Motor neuron (in vitro differentiated cells): Measurements from ENCODE around the gene B4GALNT4. TPM values are rescaled to one million over a fixed set of nuclear protein-coding genes. Genes with fewer than 3 reads are reported as not detected.
A peak's percentile ranks its signal among the peaks of the same experiment; 100 is the strongest.

ENCODE experiments used
- ATAC-seq, 8 experiments: fragments of 200-7000 bp; cut with Tn5 transposase; replicated peaks in 6 of 8; 2 replicates each; pipeline ENCODE4 v1.8.0; 2021; ENCODE audit warnings: mild to moderate bottlenecking in 8 of 8, moderate library complexity in 8 of 8
- H3K27ac ChIP-seq, 2 donors: fragments of 250-450 bp; sonication (Bioruptor Pico); 2 replicates each; pipeline ENCODE4 v1.9.0; 2021; ENCODE audit warnings: antibody characterized with exemption in 2 of 2, mild to moderate bottlenecking in 2 of 2, moderate library complexity in 1 of 2
- H3K4me1 ChIP-seq, 2 donors: fragments of 250-450 bp; sonication (Bioruptor Pico); replicated peaks in 1 of 2; 2 replicates each; pipeline ENCODE4 v1.6.1; 2021; ENCODE audit warnings: antibody characterized with exemption in 2 of 2, mild to moderate bottlenecking in 2 of 2, moderate library complexity in 1 of 2
- H3K4me3 ChIP-seq, 5 donors: fragments of 250-450 bp; sonication (Bioruptor Pico); 2 replicates each; pipeline ENCODE4 v1.9.0; 2021; ENCODE audit warnings: antibody characterized with exemption in 5 of 5, mild to moderate bottlenecking in 5 of 5, moderate library complexity in 4 of 5
- WGBS, 10 experiments: fragments of 450-650 bp; shearing (Covaris generic); methylation state at CpG; one replicate each; pipeline ENCODE4 v1.0.0; 2022; 5-methylcytosine and 5-hydroxymethylcytosine counted together
- in situ Hi-C, 9 experiments: fragments of 400-800 bp; cut with MboI; loops; one replicate each; pipeline ENCODE4 v1.15.0; 2021; ENCODE audit warnings: low sequenced_read_pairs in 9 of 9, low pct_unique_long_range_greater_than_20kb in 2 of 9; ENCODE audit not compliant: unreplicated experiment in 9 of 9
- total RNA-seq, 8 experiments: library from RNA; unstranded; fragments of 300-600 nt; gene quantifications; 2 replicates each; pipeline versions ENCODE4 v1.2.3 to v1.2.4, GENCODE V29; 2022

B4GALNT4 gene
- total RNA-seq, 8 experiments from 2014 or later, result 9.7 to 103 (median 70.9) TPM

DNA sequence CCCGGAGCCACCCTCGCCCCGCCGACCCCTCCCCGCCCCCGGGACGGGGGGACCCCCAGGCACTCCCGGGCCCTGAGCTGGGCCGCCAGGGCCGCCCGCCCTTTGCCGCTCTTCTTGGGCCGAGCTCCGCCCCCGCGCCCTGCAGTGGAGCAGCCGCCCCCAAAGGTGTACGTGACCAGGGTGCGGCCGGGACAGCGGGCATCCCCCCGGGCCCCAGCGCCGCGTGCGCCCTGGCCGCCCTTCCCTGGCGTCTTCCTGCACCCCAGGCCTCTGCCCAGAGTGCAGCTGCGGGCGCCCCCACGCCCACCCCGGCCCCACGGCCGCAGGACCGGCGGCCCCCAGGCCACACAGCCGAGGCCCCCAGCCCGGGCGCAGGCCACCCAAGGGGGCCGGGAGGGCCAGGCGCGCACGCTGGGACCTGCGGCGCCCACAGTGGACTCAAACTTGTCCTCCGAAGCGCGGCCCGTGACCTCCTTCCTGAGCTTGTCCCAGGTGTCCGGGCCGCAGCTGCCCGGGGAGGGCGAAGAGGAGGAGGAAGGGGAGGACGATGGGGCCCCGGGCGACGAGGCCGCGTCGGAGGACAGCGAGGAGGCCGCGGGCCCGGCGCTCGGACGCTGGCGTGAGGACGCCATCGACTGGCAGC lies 7.4 kb downstream of the B4GALNT4 start:
- Histone ChIP-seq H3K4me1 (no peaks in the 10 kb centered on the region), H3K27ac (no peak overlapping the region), H3K4me3 (no peak overlapping the region)
- WGBS, 10 experiments, result 80% methylated on average over 1 of the region's 70 CpGs; no CpG with 5 or more reads in 9 of the 10 experiments
- ATAC-seq, result peak in 3 of 8 experiments; percentile 2 to 5 (median 3)
- in situ Hi-C loops, result no loop called here

DNA sequence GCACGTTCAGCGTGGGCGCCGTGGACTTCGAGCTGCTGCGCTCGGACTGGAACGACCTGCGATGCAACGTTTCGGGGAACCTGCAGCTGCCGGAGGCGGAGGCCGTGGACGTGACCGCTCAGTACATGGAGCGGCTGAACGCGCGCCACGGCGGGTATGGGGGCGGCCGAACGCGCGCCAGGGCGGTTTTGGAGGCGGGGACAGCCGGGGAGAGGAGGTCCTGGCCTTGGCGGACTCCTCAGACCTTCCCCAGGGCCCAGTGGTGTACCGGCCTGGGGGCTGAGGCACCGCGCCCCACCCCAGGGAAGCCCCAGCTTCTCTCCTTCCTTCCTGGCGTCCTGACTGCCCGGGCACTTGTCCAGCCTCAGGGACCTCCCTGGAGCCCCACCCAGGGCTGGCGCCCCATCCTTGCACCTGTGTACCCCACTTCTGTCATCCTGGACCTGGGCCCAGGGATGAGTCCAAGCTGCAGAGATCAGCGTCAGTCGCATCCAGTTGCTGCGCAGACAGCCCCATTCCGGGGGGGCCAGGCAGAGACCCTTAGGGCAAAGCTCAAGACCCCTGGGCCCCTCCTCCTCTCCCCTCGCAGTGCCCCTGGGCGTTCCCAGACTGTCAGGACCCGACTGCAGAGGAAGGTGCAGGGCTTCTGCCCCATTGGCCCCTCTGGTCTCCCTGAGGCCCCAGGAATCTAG lies 8.0 kb downstream of the B4GALNT4 start:
- in situ Hi-C loops, result no loop called here
- WGBS, 10 experiments, result 80% methylated on average over 1 of the region's 44 CpGs; no CpG with 5 or more reads in 9 of the 10 experiments
- Histone ChIP-seq H3K4me3 (no peak overlapping the region), H3K4me1 (no peaks in the 10 kb centered on the region), H3K27ac (no peak overlapping the region)
- ATAC-seq, result no peak

- 76 to 100% (median 89%) methylated on average over 3 to 10 of the region's 11 CpGs; no CpG with 5 or more reads in 3 of the 10 experiments for WGBS, 10 experiments
- no peak overlapping the region for H3K27ac ChIP-seq
- no peaks in the 10 kb centered on the region for H3K4me1 ChIP-seq
- no peak for ATAC-seq
- H3K4me3 ChIP-seq, result no peak overlapping the region
- in situ Hi-C loops, result no loop called here
Measured at GRCh38 chr11:377883-378500, 8.7 kb downstream of the B4GALNT4 start.

DNA sequence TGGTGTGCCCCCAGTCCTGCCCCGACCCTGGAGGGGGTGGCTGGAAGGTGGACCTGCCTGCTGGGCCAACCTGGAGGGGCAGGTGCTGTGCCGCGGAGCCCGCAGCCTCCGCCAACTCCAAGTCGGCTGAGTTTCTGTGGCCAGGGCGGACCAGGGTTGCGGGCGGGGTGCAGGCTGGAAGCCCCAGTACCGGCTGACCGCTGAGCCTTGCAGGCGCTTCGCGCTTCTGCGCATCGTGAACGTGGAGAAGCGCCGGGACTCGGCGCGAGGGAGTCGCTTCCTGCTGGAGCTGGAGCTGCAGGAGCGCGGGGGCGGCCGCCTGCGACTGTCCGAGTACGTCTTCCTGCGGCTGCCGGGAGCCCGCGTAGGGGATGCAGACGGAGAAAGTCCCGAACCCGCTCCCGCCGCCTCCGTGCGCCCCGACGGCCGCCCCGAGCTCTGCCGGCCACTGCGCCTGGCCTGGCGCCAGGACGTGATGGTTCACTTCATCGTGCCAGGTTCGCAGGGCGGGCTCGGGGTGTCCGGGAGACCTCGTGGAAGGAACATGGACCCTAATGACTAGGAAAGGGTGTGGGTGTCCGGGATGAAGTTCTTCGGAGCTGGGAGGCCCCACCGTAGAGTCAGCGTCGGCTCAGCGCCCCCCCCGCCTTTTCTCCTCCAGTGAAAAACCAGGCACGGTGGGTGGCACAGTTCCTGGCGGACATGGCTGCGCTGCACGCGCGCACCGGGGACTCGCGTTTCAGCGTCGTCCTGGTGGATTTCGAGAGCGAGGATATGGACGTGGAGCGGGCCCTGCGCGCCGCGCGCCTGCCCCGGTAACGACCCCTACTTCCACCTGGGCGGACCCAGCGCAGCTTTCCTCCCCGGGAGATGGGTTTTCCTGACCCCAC lies 10.2 kb downstream of the B4GALNT4 start:
- no peak overlapping the region for H3K4me3 ChIP-seq
- in situ Hi-C loops, result no loop called here
- 80 to 100% (median 96%) methylated on average over 1 to 19 of the region's 87 CpGs; no CpG with 5 or more reads in 4 of the 10 experiments for WGBS, 10 experiments
- no peak for ATAC-seq
- H3K4me1 ChIP-seq, result no peaks in the 10 kb centered on the region
- no peak overlapping the region for H3K27ac ChIP-seq

GRCh38 chr11:380095-380480 lies 10.8 kb downstream of the B4GALNT4 start:
- no peaks in the 10 kb centered on the region for H3K4me1 ChIP-seq
- no peak for ATAC-seq
- no peak overlapping the region for H3K4me3 ChIP-seq
- WGBS, 10 experiments, result 60% methylated on average over 2 of the region's 35 CpGs; no CpG with 5 or more reads in 9 of the 10 experiments
- H3K27ac ChIP-seq, result no peak overlapping the region
- in situ Hi-C loops, result no loop called here

GRCh38 chr11:380491-380890 lies 11.2 kb downstream of the B4GALNT4 start:
- WGBS, 10 experiments, result 61 to 100% (median 92%) methylated on average over 2 to 6 of the region's 23 CpGs; no CpG with 5 or more reads in 7 of the 10 experiments
- ATAC-seq, result no peak
- no peaks in the 10 kb centered on the region for H3K4me1 ChIP-seq
- H3K4me3 ChIP-seq, result no peak overlapping the region
- in situ Hi-C loops, result no loop called here
- no peak overlapping the region for H3K27ac ChIP-seq

- no CpG with 5 or more reads among the region's 14 CpGs for WGBS, 10 experiments
Measured at GRCh38 chr11:380996-381395, 11.7 kb downstream of the B4GALNT4 start.

GRCh38 chr11:381501-382072 lies 12.3 kb downstream of the B4GALNT4 start:
- no peak for ATAC-seq
- H3K27ac ChIP-seq, result no peak overlapping the region
- WGBS, 10 experiments, result 100% methylated on average over 1 to 5 of the region's 35 CpGs; no CpG with 5 or more reads in 7 of the 10 experiments
- H3K4me1 ChIP-seq, result no peaks in the 10 kb centered on the region
- in situ Hi-C loops, result no loop called here
- no peak overlapping the region for H3K4me3 ChIP-seq

More at GRCh38 chr11:380996-381395, 11.7 kb downstream of the B4GALNT4 start:
- no peak overlapping the region for H3K4me3 ChIP-seq
- H3K4me1 ChIP-seq, result no peaks in the 10 kb centered on the region
- in situ Hi-C loops, result no loop called here
- peak in 1 of 8 experiments; percentile 1 for ATAC-seq
- no peak overlapping the region for H3K27ac ChIP-seq

GRCh38 chr11:382081-382629 lies 12.9 kb downstream of the B4GALNT4 start:
- no peak overlapping the region for H3K4me3 ChIP-seq
- H3K4me1 ChIP-seq, result no peaks in the 10 kb centered on the region
- ATAC-seq, result no peak
- no peak overlapping the region for H3K27ac ChIP-seq
- in situ Hi-C loops, result no loop called here
- 65 to 92% (median 88%) methylated on average over 2 to 7 of the region's 11 CpGs; no CpG with 5 or more reads in 5 of the 10 experiments for WGBS, 10 experiments

DNA sequence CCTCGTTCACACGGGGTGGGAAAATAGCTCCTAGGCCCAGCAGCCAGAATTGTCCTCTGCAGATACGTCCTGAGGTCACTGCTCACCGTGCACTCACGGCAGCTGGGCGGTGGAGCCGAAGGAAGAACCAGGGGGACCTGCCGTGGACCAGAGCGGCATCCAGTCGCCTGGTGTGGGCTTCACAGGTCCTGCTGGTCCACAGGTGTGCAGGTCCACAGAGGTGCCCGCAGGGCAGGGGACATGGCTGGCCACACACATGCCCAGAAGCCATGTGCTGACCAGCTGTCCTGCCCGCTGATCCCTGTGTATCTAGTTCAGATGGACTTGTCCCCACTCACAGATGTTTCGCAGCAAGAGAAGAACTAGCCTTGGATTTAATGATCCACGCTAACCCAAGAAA lies 14.1 kb downstream of the B4GALNT4 start:
- in situ Hi-C loops, result no loop called here
- ATAC-seq, result peak in 1 of 8 experiments; percentile 19
- H3K4me1 ChIP-seq, result no peaks in the 10 kb centered on the region
- no peak overlapping the region for H3K27ac ChIP-seq
- H3K4me3 ChIP-seq, result no peak overlapping the region
- WGBS, 10 experiments, result 0 to 100% (median 84%) methylated on average over 1 to 7 of the region's 14 CpGs; no CpG with 5 or more reads in 4 of the 10 experiments

- 100% methylated on average over 5 of the region's 16 CpGs; no CpG with 5 or more reads in 9 of the 10 experiments for WGBS, 10 experiments
- H3K4me3 ChIP-seq, result no peak overlapping the region
- H3K27ac ChIP-seq, result no peak overlapping the region
- in situ Hi-C loops, result no loop called here
- no peaks in the 10 kb centered on the region for H3K4me1 ChIP-seq
- ATAC-seq, result no peak
Measured at GRCh38 chr11:384511-384910, 15.2 kb downstream of the B4GALNT4 start.

DNA sequence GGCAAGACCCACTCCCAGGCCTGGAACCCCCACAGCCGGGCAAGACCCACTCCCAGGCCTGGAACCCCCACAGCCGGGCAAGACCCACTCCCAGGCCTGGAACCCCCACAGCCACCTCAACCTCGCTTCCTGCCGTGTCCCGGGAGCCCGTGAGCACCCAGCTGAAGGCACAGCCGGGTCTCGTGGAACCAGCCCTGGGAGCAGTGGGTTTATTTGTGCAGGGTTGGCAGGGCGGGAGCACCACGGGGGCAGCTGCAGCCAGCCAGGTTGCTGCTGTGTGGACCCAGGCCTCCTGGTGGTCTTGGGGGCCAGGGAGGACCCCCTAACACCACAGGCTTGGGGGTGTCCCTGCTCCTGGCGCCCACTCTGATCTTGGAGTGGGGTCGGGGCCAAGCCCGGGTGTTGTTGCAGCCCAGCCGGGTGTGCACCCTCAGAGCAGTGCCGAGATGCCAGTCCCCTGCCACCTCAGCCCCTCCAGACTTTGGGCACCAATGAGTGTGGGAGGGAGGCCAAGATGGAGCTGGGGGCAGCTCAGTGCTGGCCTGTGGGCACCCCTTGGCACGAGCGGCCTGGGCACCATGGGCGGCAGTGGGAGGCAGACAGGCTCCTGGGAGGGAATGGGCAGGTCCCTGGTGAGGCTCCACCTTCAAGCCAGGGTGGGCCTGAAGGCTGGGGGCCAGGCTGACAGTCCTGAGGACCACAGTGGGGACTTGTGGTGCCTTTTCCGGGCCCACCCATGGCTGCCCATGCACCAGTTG lies 16.5 kb downstream of the B4GALNT4 start:
- no peaks in the 10 kb centered on the region for H3K4me1 ChIP-seq
- no peak for ATAC-seq
- no peak overlapping the region for H3K27ac ChIP-seq
- in situ Hi-C loops, result no loop called here
- no peak overlapping the region for H3K4me3 ChIP-seq
- 72 to 90% methylated on average over 4 to 6 of the region's 19 CpGs; no CpG with 5 or more reads in 8 of the 10 experiments for WGBS, 10 experiments
